HG03095 (cell line): Measurements from ENCODE around the gene UBXN10.

Experiments used
- ATAC-seq: cut with Tn5 transposase; IDR thresholded peaks from one replicate; pipeline ENCODE4 v1.9.1; 2021; ENCODE audit warnings: moderate library complexity; ENCODE audit not compliant: unreplicated experiment

Gene UBXN10

GRCh38 chr1:20182415-20182814, 3.5 kb upstream of the UBXN10 start:
- no peak for ATAC-seq

GRCh38 chr1:20183035-20183434, 2.9 kb upstream of the UBXN10 start:
- no peak for ATAC-seq

GRCh38 chr1:20183616-20184271, 2.2 kb upstream of the UBXN10 start:
- ATAC-seq = no peak

GRCh38 chr1:20184481-20184900, 1.4 kb upstream of the UBXN10 start:
- no peak for ATAC-seq

- no peak for ATAC-seq
Measured at GRCh38 chr1:20184997-20185833, 681 bp upstream of the UBXN10 start.

GRCh38 chr1:20187103-20187812, 1.4 kb downstream of the UBXN10 start:
- no peak for ATAC-seq

GRCh38 chr1:20187813-20188454, 2.0 kb downstream of the UBXN10 start:
- no peak for ATAC-seq

- ATAC-seq = no peak
Measured at GRCh38 chr1:20188455-20188817, 2.5 kb downstream of the UBXN10 start.

- no peak for ATAC-seq
Measured at GRCh38 chr1:20189664-20190063, 3.8 kb downstream of the UBXN10 start.

GRCh38 chr1:20190256-20191160, 4.6 kb downstream of the UBXN10 start:
- no peak for ATAC-seq

- ATAC-seq = no peak
Measured at GRCh38 chr1:20191266-20191825, 5.5 kb downstream of the UBXN10 start.

- ATAC-seq = no peak
Measured at GRCh38 chr1:20192364-20192763, 6.5 kb downstream of the UBXN10 start.

- ATAC-seq = no peak
Measured at GRCh38 chr1:20192871-20193411, 7.0 kb downstream of the UBXN10 start.

- no peak for ATAC-seq
Measured at GRCh38 chr1:20194224-20194623, 8.3 kb downstream of the UBXN10 start.

- no peak for ATAC-seq
Measured at GRCh38 chr1:20194757-20195461, 9.0 kb downstream of the UBXN10 start.

GRCh38 chr1:20195462-20195780, 9.5 kb downstream of the UBXN10 start:
- no peak for ATAC-seq

- ATAC-seq = no peak
Measured at GRCh38 chr1:20197329-20197791, 11.5 kb downstream of the UBXN10 start.

GRCh38 chr1:20198296-20198695, 12.4 kb downstream of the UBXN10 start:
- ATAC-seq = no peak

- ATAC-seq = no peak
Measured at GRCh38 chr1:20198918-20199317, 13.0 kb downstream of the UBXN10 start.
